Germinal center (tissue), 1 donor: ENCODE data around the gene SKI.

ENCODE experiments used
- DNase-seq: peaks from one replicate; pipeline ENCODE4 v3.0.0; 2012; ENCODE audit warnings: mixed read lengths, low spot score

SKI gene

DNA sequence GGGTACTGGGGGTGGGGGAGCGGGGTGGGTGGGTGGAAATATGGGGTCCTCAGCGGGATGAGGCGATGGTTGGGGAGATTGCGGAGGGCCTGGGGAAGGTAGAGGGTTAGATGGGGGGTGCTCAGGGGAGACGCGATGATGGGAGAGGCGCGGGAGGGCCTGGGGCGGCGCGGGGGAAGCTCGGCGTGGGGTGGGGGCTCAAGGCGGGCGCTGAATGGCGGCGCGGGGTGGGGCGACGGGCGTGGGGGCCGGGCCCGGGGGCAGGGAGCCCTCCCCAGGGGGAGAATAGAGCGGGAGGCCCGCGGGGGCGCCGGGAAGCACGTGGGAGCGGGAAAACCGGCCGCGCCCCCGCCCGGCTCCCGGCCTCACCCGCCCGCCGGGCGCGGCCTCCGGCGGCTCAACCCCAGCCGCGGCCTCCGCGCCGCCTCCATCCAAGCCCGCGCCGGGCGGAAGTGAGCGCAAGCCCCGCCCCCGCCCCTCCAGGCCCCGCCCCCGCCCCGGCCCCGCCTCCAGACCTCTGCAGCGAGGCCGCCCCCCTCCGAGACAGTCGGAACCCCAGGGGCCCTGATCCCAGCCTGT lies 33.7 kb upstream of the SKI start, which contains the start of gene FAAP20:
Gene FAAP20, minus strand, starts transcription at position 454 of the 579 bp plus-strand sequence. Its CDS starts 23 bp downstream, at position 431.
- peak; percentile 84 for DNase-seq

GRCh38 chr1:2194898-2195673 lies 33.0 kb upstream of the SKI start:
- peak; percentile 90 for DNase-seq

DNA sequence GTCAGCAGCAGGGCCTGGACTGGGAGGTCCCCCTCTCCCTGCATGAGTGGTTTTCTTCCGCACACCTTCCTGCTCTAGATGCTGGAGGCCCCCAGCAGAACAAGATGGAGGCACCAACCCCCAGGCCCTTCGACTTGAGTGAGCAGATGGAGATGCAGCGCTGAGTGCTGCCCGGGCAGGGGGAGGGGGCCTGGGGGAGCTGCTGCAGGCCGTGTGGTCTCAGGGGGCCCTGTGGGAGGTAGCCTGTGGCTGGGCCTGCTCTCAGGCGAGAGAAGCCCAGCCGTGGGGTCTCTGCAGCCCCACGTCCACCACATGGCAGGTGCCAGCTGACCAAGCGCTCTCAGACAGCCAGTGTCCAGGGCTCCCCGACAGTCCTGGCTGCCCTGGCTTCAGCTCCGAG lies 32.3 kb upstream of the SKI start:
- no peak for DNase-seq

DNA sequence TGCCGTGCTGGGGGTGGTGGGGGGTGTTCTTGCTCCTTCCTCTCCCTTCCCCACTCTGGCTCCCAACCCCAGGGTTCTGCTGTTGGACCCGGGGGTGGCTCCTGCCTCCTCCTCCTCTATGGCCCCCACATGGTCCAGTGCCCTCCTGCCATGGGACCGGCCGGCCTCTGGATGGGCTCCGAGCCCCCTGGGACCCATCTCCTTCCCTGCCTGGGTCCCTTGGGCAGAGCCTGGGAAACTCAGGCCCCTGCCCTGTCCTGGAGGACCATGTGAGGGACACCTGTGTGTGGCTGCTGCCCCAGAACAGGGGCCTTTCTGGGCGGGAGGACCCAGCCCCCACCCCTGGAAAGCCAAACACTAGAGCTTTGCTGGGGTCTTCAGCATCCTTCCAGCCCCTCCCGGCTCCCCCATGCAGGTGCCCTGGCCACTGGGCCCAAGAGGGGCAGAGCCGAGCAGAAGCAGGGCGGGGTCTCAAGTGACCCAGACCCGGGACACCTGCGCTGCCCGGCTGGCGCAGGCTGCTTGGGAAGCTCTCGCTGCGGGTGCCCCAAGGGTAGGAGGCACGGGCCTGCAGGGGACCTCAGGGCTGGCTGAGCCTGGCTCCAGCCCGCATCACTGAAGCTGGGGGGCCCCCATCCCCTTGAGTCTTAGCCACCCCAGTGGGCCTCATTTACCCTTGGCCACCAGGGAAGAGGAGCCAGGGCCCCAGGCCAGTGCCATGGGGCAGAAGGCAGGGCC lies 31.0 kb upstream of the SKI start:
- DNase-seq = no peak

DNA sequence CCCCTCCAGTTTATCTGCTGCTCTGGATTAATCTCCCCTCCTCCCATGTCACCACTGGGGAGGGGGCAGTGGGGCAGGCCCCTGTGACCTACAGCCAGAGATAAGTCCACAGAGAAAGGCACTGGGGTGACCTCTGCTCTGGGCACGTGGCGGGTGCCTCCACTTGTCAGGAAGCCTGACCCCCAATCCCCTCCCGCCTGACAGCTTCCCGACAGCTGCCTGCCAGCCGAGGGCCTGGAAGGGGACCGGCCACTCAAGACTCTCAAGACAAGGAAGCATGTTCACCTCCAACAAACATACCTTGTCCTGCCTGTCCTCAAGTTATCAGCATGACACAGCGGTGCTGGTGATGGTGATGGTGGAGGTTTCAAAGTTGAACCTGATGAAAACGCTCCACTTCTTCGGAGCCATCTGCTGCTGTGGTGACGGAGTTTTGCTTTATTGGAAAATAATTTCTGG lies 30.4 kb upstream of the SKI start:
- DNase-seq = no peak

- no peak for DNase-seq
Observed at GRCh38 chr1:2198571-2198970, 29.5 kb upstream of the SKI start.

- DNase-seq = peak; percentile 47
Observed at GRCh38 chr1:2199042-2199810, 28.9 kb upstream of the SKI start.

GRCh38 chr1:2200308-2200943 lies 27.7 kb upstream of the SKI start:
- DNase-seq = no peak

- DNase-seq = no peak
Observed at GRCh38 chr1:2201062-2201461, 27.1 kb upstream of the SKI start.

DNA sequence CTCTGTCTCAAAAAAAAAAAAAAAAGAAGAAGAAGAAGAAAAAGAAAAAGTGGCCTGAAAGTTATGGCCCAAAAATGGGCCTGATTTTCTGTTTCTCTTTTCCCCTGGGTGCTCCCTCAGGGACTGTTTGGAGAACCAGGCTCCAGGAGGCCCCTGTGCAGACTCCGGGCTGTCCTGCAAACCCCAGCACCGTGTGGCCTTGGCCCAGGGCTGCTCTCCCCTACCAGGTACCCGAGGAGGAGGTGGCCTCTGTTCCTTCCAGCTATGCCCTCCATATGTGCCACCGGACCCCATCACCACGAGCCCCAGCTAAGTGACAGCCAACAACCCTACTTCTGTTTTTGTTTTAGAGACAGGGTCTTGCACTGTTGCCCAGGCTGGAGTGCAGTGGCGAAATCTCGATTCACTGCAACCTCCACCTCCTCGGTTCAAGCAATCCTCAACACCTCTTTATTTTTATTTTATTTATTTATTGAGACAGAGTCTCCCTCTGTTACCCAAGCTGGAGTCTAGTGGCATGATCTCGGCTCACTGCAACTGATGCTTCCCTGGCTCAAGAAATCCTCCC lies 26.0 kb upstream of the SKI start:
- no peak for DNase-seq

GRCh38 chr1:2202843-2203601 lies 25.1 kb upstream of the SKI start:
- no peak for DNase-seq

DNA sequence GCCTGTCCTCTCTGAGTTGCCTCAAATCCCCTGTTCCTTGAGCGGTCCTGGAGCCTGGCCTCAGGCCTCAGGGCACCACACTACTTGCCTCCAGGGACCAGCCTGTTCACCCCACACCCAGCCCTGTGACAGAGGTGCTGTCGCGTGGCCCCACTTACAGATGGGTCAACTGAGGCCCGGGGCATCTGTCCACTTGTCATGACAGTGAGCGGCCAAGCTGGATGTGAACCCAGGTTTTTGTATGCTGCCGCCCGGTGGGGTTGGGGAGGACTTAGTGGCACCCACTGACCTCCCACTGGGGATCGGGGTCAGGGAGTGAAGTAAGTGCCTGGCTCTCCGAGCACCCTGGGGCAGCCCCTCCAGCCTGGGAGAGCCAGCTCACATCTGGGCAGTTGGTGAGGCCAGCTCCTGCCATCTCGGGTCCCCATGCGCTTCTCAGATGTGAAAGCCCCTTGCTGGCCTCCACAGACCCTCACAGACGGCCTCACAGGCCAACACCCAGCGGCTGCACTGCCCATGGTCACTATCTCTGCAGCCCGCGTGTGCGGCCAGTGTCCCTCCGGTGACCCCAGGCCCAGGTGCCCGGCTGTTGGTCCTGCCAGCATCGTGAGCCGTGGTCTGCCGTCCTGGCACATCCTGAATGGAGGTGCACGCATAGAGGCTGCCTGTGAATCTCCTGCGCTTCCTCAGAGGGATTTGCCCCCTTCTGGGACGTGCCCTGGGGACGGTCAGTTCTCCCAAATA lies 24.3 kb upstream of the SKI start:
- no peak for DNase-seq

GRCh38 chr1:2204415-2205190 lies 23.5 kb upstream of the SKI start:
- peak; percentile 98 for DNase-seq

DNA sequence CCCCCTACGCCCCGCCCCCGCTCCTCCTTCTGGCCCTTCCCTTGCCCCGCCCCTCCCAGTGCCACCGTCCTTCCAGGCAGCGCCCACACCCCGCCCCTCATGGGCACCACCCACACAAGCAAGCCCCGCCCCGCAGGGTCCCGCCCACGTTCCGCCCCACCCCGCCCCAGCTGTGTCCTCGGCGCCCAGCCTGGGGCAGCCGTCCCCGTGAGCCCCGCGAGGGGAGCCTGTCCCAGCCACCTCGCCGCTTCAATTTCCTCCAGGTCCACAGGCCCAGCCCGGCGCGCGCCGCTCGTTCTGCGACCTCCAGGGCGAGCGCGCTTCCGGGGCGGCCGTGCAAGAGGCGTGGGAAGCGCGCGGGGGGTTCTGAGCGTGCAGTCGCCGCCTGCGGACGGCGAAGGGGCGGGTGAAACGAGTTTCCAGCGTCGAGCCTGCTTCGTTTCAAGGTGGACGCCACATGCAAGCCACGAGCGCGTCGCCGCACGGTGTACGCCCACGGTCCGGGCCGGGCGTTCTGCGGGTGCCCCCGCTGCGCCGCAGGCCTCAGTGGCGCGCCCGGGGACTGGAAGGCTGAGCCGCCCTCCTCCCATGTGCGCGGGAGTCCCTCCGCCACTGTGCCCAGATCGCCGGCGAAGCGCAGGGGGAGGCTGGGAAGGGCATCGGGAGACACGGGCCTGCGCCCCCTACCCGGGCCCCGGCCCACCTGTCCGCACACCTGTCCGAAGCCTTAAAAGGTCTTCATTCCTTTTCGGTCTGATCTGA lies 22.7 kb upstream of the SKI start:
- DNase-seq = no peak

DNA sequence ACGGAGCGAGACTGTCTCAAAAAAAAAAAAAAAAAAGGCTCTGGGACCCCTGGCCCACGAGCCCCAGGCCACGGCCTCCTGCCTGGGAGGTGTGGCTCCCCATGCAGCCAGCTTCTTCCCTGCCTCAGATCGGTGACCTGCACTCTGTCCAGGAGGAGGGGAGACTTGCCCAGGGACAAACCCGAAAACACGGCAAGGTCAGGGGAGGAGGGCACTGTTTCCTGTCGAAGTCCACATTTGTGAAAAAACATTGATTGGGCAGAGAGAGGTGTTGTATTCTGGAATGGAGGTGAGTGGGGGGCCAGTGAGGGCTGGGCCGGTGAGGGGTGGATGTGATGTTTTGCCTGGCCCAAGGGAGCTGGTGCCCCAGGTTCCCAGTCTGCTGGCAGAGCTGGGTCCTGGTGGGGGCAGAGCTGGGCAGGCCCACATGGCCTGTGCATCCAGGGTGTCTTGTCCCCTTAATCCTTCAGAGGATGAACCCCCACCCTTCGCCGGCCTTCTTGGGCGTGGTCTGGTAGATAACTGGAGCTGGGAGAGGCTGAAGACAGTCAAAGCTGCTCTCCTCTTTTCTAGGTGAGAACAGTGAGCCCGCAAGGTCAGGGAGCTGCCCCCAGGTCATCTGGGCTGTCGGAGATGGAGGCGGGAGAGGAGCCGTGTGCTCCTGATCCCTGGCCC lies 21.2 kb upstream of the SKI start:
- DNase-seq = no peak

GRCh38 chr1:2208309-2209239 lies 19.5 kb upstream of the SKI start:
- no peak for DNase-seq
